Nephron progenitor cell (in vitro differentiated cells): ENCODE data around the gene ZNF280B.

Experiments
- DNase-seq: peaks from one replicate; pipeline ENCODE4 v3.0.0; 2021
- H3K27ac Mint-ChIP-seq: 2 replicates; pipeline ENCODE4 v1.8.0; 2021; ENCODE audit warnings: mild to moderate bottlenecking, moderate library complexity, mixed read lengths
- H3K27me3 Mint-ChIP-seq: 2 replicates; pipeline ENCODE4 v1.8.0; 2021; ENCODE audit warnings: mild to moderate bottlenecking, low read depth, mixed read lengths; ENCODE audit not compliant: poor library complexity
- H3K36me3 Mint-ChIP-seq: 2 replicates; pipeline ENCODE4 v1.8.0; 2021; ENCODE audit warnings: low read depth, mixed read lengths
- H3K4me1 Mint-ChIP-seq: 2 replicates; pipeline ENCODE4 v1.8.0; 2021; ENCODE audit warnings: mixed read lengths
- H3K4me3 Mint-ChIP-seq: 2 replicates; pipeline ENCODE4 v1.8.0; 2021; ENCODE audit warnings: mild to moderate bottlenecking, moderate library complexity, mixed read lengths
- H3K9me3 Mint-ChIP-seq: 2 replicates; pipeline ENCODE4 v1.8.0; 2021; ENCODE audit warnings: mild to moderate bottlenecking, moderate library complexity, mixed read lengths
- TF ChIP-seq, protein P1 (sequence below): fragments of 200-600 bp; sonication (generic); IDR thresholded peaks from 2 replicates; pipeline ENCODE4 v1.5.0; 2021; ENCODE audit warnings: antibody characterized with exemption

The ZNF280B gene

GRCh38 chr22:22486132-22486899 is 22.2 kb downstream of the ZNF280B start:
- Mint-ChIP-seq H3K27me3 (no peaks in the 10 kb centered on the region), H3K9me3 (no peaks in the 10 kb centered on the region), H3K4me3 (no peak overlapping the region), H3K36me3 (peaks cover 57% of the 10 kb centered on the region), H3K27ac (no peak overlapping the region), H3K4me1 (no peaks in the 10 kb centered on the region)
- TF ChIP-seq, protein P1, sequence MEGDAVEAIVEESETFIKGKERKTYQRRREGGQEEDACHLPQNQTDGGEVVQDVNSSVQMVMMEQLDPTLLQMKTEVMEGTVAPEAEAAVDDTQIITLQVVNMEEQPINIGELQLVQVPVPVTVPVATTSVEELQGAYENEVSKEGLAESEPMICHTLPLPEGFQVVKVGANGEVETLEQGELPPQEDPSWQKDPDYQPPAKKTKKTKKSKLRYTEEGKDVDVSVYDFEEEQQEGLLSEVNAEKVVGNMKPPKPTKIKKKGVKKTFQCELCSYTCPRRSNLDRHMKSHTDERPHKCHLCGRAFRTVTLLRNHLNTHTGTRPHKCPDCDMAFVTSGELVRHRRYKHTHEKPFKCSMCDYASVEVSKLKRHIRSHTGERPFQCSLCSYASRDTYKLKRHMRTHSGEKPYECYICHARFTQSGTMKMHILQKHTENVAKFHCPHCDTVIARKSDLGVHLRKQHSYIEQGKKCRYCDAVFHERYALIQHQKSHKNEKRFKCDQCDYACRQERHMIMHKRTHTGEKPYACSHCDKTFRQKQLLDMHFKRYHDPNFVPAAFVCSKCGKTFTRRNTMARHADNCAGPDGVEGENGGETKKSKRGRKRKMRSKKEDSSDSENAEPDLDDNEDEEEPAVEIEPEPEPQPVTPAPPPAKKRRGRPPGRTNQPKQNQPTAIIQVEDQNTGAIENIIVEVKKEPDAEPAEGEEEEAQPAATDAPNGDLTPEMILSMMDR = no peak
- DNase-seq = no peak

GRCh38 chr22:22485524-22485923 is 23.0 kb downstream of the ZNF280B start:
- Mint-ChIP-seq H3K27me3 (peaks cover 3% of the 10 kb centered on the region), H3K4me1 (no peaks in the 10 kb centered on the region), H3K27ac (no peak overlapping the region), H3K36me3 (peaks cover 49% of the 10 kb centered on the region), H3K4me3 (no peak overlapping the region), H3K9me3 (no peaks in the 10 kb centered on the region)
- DNase-seq = no peak
- TF ChIP-seq, protein P1 = no peak

DNA sequence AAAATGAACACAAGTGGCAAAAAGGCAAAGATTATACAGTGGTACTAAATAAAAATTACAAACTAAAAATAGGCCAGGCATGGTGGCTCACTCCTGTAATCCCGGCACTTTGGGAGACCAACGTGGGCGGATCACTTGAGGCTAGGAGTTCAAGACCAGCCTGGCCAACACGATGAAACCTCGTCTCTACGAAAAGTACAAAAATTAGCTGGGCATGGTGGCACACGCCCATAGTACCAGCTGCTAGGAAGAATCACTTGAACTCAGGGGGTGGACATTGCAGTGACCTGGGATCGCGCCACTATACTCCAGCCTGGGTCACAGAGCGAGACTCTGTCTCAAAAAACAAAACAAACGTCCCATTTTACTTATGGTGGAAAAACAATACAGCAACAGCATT is 24.5 kb downstream of the ZNF280B start:
- H3K4me3 Mint-ChIP-seq = no peak overlapping the region
- no peaks in the 10 kb centered on the region for H3K9me3 Mint-ChIP-seq
- TF ChIP-seq, protein P1 = no peak
- H3K36me3 Mint-ChIP-seq = peaks cover 44% of the 10 kb centered on the region
- no peak for DNase-seq
- no peak overlapping the region for H3K27ac Mint-ChIP-seq
- peaks cover 5% of the 10 kb centered on the region for H3K27me3 Mint-ChIP-seq
- H3K4me1 Mint-ChIP-seq = no peaks in the 10 kb centered on the region

DNA sequence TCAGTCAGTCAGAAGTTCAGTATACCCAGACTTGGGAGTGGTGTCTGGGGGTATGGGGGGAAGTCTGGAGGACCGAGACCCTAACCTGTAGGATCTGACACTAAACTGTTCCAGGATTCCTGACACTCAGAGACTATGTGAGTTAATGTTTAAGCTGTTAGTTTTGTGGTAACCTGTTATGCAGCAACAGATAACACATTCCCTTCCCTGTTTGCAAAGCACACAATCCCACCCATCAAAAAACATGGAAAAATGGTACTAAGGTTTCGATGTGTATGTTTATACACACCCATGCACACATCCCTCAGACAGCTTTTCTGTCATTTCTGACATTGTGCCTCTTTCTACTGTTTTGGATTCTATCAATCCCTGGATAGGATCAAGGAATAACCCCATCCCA is 27.6 kb downstream of the ZNF280B start:
- no peak for DNase-seq
- TF ChIP-seq, protein P1 = no peak
- H3K9me3 Mint-ChIP-seq = no peaks in the 10 kb centered on the region
- peaks cover 5% of the 10 kb centered on the region for H3K27me3 Mint-ChIP-seq
- no peak overlapping the region for H3K27ac Mint-ChIP-seq
- peaks cover 20% of the 10 kb centered on the region for H3K36me3 Mint-ChIP-seq
- H3K4me1 Mint-ChIP-seq = no peaks in the 10 kb centered on the region
- no peak overlapping the region for H3K4me3 Mint-ChIP-seq

GRCh38 chr22:22479999-22480532 is 28.5 kb downstream of the ZNF280B start:
- TF ChIP-seq, protein P1 = no peak
- Mint-ChIP-seq H3K9me3 (no peaks in the 10 kb centered on the region), H3K27me3 (peaks cover 5% of the 10 kb centered on the region), H3K27ac (no peak overlapping the region), H3K4me3 (no peak overlapping the region), H3K4me1 (no peaks in the 10 kb centered on the region), H3K36me3 (peaks cover 13% of the 10 kb centered on the region)
- DNase-seq = no peak

DNA sequence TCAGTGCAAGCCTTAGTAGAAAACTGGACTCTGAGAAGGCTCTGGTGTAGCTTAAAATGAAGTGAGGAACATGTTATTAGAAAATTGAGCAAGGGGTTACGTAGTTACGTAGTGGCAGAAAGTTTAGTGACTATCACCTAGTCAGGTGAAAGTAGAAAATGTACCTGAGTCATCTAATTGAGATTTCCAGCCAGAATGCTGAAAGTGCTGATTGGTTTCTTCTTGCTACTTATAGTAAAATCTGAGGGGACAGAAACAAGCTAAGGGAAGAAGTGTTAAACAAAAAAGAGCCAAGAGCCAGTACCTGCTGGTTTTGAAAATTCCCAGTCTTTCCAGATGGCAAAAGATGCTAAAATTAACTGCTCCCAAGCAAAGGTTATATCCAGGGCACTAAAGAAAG is 29.4 kb downstream of the ZNF280B start:
- Mint-ChIP-seq H3K27ac (no peak overlapping the region), H3K9me3 (no peaks in the 10 kb centered on the region), H3K4me1 (no peaks in the 10 kb centered on the region), H3K36me3 (peaks cover 3% of the 10 kb centered on the region), H3K4me3 (no peak overlapping the region), H3K27me3 (peaks cover 5% of the 10 kb centered on the region)
- TF ChIP-seq, protein P1 = no peak
- DNase-seq = no peak
